Epidermal melanocyte (primary cell): Measurements from ENCODE around the gene PDE10A.
"Not testable (repeated sequence)": the region's sequence is repeated elsewhere in the genome, so short reads cannot be mapped to it uniquely, and the experiment has no call there.

ENCODE experiments used
- DNase-seq: peaks from one replicate; pipeline ENCODE4 v3.0.0; 2011; ENCODE audit warnings: low spot score; ENCODE audit not compliant: insufficient read length

Gene PDE10A

DNA sequence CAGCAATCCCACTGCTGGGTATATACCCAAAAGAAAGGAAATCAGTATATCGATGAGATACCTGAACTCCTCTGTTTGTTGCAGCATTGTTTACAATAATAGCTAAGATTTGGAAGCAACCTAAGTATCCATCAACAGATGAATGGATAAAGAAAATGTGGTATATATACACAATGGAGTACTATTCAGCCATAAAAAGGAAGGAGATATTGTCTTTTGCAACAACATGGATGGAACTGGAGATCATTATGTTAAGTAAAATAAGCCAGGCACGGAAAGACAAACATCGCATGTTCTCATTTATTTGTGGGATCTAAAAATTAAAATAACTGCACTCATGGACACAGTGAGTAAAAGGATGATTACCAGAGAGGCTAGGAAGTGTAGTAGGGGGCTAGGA lies 108.4 kb downstream of the PDE10A start:
- DNase-seq: not testable (repeated sequence)

DNA sequence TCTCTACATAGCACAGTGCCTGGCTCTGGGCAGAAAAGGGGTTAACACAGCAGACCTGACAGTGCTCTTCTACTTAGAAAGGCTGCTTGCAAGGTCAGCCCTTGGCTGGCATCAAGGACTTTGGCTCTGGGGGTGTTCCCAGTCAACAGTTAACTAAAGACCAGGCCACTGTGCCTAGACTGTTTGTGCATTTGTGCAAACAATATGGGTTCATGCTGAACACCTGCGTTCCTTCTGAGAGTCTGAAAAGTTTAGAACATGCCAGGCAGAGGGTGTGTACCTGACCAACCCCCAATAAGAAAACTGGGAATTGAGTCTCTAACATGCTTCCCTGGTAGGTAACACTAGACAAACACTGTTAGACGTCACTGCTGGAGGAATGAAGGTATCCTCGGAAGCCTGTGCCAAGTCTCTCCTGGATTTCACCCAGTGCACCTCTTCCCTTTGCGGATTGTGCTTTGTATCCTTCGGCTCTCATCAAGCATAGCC lies 110.7 kb downstream of the PDE10A start:
- no peak for DNase-seq

DNA sequence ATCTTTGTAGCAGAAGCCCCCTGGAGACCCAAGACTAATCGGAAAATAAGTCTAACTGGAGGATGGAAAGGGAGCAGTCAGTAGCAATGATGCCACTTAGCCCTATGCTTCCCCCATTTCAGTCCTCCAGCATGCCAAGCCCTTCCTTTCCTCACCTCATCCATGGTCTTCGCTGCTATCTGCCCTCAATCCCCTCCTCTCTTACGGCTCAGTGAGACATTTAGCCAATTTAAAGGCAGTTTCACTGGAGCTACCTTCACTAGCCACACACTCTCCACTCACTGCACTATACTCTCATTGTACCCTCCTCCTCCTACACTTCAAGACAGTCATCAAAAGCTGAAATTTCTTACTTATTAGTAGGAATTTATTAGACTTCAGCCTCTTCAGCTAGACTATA lies 111.2 kb downstream of the PDE10A start:
- DNase-seq: no peak

DNA sequence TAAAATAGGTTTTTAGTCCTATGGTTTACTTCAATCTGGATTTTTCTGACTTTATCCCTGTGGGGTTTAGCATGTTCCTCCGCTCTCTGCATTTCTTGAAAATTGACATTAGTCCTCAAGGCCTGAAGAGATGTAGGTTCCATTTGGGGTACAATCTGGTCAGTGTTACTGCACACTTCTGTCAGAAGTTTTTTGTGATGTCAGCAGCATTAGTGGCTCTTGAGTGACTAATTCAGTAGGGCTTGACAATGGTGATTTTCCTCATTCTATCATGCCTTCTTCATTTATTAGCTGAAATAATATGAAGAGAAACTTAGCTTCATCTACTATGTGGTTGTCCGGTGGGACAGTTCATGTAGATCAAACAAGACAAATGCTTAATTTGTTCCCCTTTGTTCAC lies 114.6 kb downstream of the PDE10A start:
- DNase-seq: no peak

DNA sequence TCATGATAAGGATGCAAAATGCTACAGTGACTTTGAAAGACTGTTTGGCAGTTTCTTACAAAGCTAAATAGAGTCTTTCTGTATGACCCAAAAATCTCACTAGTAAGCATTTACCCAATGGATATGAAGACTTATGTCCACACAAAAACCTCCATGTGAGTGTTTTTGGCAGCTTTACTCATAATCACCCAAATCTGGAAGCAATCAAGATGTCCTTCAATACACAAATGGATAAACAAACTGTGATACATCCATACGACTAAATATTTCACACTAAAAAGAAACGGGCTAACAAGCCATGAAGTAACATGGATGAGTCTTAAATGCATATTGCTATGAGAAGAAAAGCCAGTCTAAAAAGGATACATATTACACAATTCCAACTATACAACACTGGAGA lies 117.2 kb downstream of the PDE10A start:
- no peak for DNase-seq

DNA sequence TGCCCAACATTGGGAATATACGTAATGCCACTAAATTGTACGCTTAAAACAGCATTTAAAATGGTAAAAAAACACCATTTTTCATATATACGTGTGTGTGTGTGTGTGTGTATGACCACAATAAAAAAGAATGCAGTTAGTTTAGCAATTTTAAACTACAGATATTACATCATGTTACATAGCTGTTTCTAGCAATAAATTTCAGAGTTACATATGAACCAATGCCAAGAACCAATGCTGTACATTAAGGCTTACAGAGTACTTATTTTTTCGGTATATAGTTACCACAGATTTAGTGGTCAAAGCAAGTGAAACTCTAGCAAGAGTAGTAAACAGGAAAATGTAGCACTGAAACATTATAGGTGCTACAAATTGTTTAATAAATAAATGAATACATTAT lies 119.3 kb downstream of the PDE10A start:
- no peak for DNase-seq

DNA sequence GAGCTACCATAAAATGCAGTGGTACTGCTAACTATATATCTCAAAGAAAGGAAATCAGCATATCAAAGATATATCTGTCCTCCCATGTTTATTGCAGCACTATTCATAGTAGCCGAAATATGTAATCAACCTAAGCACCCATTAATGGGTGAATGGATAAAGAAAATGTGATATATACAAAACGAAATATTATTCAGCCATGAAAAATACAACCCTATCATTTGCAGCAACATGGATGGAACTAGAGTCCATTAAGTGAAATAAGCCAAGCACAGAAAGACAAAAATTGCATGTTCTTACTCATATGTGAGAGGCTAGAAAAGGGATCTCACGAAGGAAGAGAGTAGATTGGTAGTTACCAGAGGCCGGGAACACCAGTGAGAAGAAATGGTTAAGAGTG lies 126.1 kb downstream of the PDE10A start:
- no peak for DNase-seq

DNA sequence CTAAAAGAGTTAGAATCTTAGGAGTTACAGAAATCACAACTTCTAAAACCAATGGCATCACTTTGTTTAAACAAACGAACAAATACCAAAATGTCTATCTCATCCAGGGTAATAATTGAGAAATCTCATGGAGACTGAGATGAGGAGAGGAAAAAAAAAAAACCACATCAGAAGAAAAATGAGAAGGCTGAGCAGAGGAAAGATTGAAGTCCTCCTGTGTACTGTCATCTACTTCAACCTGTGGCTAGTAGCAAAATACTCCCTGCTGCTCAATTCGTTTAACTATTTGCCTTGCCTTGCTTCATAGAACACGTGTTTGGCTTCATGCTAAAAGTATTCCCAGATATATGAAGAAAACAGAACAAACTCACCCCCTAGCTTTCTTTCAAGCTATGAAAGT lies 143.7 kb downstream of the PDE10A start:
- no peak for DNase-seq

DNA sequence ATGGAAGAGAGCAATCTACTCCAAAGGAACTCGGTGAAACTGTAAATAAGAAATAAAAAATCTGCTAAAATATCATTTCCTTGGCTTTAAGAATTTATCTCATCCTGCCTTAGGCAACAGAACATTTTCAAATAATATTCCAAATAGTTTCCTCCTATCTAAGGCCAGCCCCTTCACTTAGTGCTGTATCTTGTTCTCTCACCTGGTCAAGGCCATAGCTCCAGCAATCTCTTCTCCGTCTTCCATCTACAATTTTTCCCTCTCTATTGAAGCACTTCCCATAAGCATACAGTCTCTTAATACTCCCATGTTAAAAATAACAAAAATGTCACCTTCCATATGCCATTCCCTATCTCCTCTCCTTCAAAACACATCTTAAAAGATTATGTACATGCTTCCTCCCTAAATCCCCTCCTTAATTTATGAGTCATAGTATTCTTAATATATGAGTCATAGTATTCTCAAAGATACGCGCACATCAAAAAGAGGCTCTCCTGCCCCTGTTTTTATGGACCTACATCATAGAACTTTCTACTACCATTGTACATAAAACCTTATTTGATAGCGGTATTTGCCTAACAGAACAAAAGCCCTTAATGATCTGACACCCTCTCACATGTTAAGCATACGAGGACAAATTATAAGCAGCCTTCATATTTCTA lies 146.9 kb downstream of the PDE10A start:
- no peak for DNase-seq

DNA sequence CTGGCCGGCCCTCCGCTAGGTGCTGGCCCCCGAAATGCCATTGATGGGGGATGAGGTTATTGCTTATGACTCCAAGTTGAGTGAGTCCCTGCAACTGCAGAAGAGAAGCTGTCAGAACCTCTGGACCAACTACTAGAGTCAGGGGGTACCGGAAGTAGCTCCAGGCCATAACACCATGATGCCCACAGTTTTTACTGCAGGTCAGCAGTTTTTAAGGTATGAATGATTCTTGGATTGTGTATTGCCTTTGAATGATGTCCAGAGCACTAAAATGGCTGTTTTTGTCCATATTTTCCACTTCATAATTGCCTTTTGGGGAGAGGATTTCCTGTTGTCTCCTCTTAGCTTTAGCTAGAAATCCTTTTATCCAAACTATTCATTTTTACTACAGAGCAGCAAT lies 148.4 kb downstream of the PDE10A start:
- no peak for DNase-seq

DNA sequence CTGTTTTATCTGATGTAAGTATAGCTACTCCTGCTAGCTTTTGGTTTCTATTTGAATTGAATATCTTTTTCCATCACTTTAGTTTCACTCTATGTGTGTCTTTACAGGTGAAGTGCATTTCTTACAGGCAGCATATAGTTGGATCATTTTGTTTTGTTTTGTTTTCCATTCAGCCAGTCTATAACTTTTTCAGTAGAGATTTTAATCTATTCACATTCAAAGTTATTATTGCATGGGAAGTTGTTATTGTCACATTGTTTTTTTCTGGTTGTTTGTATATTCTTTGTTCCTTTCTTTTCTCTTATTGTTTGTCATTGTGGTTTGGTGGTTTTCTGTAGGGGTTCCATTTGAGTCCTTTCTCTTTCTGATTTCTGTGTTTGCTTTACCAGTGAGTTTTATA lies 151.2 kb downstream of the PDE10A start:
- DNase-seq: no peak

DNA sequence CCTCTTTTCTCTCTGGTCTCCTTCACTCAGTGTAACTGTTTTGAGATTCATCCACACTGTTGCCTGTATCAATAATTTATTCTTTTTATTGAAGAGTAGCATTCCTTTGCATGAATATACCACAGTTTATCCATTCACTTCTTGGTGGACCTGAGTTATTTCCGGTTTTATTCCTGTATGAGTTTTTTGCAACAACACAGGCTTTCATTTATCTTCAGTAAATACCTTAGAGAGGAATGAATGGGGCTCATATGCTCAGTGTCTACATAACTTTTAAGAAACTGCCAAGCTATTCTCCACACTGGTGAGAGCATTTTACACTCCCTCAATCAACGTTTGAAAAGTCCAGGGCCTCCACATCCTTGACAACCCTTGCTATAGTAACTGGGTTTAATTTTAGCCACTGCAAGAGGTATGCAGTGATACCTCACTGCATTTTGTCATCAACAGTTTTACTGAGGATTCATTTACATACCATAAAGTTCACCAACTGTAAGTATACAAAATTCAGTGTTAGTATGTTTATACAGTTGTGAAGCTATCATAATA lies 154.6 kb downstream of the PDE10A start:
- no peak for DNase-seq

DNA sequence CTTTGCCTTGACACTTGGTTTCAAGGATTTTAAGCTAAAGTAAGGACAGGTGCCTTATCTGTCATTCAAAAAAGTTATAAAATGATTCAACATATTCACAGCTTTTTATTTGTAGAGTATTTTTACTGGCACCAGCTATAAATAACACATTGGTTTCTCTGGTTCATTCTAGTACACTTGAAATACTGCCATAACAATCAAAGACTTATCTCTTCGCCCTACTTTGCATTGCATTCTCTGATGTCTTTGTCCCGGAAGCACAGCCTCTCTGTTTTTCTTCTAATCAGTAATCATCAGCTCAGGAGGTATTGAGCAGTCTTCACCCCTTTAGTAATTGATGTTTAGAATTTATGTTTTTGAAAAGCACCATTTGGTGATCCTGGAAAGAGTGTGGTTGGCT lies 156.4 kb downstream of the PDE10A start:
- no peak for DNase-seq

DNA sequence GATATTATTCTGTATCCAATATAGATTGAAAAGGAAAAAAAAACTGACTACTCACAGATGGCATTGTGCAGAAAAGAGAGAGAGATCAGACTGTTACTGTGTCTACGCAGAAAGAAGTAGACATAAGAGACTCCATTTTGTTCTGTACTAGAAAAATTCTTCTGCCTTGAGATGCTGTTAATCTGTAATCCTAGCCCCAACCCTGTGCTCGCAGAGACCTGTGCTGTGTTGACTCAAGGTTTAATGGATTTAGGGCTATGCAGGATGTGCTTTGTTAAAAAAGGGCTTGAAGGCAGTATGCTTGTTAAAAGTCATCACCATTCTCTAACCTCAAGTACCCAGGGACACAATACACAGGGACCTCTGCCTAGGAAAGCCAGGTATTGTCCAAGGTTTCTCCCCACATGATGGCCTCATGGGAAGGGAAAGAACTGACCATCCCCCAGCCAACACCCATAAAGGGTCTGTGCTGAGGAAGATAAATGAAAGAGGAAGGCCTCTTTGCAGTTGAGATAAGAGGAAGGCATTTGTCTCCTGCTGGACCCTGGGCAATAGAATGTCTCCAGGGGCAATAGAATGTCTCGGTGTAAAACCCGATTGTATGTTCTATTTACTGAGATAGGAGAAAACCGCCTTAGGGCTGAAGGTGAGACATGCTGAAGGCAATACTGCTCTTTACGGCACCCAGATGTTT lies 162.7 kb downstream of the PDE10A start:
- DNase-seq: not testable (repeated sequence)

DNA sequence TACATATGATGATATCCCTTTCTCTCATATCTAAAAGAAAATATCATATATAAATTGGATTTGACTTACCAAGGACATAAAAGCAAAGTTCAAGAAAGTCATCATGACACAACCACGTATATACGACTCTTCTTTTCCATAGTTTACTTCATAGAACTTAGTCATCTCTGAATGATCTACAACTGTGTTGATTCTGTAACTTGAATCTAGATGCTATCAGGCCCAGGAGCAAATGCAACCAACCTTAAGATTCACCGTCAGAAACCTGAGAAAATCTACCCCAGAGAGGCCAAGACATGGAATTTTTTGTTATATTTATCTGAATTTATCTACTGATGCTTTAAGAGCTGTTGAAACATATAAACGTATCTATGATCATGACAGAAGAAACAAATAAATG lies 165.6 kb downstream of the PDE10A start:
- DNase-seq: no peak

DNA sequence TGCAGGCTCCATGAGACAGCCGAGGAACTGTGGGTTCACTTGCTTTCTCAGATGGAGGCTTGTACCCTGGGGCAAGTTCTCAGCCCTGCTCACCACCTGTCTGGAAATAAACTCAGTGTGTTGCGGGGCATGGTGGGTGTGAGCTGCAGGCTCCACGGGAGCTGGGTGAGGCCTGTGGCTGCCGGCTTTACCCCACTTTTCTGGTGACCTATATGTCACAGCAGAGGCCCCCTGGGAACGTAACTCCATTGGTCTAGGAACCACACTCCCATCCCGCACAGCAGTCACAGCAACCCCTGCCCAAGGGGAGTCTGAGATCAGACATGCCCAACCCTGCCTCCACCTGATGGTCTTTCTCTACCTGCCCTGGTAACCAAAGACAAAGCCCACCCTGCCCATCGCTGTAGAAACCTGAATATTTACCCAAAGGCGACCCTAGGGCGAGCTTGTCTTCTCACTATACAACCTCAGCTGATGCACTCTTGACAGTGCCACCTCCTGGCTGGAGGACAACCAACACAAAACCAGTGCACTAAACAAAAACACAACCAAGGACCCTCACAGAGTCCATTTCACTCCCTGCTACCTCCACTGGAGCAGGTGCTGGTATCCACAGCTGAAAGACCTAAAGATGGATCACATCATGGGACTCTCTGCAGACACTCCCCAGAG lies 174.3 kb downstream of the PDE10A start:
- no peak for DNase-seq

DNA sequence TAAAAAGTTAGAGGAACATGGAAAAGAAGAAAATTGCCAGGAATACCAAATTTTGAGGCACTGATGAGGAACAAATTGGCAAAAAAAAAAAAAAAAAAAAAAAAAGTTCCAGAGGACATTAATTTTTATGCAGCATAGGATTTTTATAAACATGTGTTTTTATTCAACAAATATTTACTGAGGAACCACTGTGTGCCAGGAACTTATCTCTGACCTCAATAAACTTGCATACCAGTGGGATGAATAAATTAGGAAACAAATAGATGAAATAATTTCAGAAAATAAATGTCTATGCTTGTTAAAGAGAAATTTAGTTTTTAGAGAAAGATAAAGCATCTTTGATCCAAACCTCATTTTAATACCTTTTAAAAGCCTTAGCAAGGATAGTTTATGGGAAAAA lies 175.1 kb downstream of the PDE10A start:
- no peak for DNase-seq

DNA sequence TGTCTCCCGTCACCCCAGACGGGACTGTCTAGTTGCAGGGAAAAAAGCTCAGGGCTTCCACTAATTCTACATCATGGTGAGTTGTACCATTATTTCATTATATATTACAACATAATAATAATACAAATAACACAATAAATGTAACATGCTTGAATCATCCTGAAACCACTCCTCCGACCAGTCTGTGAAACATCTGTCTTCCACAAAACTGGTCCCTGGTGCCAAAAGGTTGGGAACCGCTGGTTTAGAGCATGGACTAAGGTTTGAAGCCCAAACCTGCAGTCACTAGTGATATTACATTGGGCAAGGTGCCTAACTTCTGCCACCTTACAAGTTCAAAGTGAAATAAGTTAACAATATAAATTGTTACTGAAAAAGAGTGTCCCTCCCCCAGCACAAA lies 175.7 kb downstream of the PDE10A start:
- no peak for DNase-seq

DNA sequence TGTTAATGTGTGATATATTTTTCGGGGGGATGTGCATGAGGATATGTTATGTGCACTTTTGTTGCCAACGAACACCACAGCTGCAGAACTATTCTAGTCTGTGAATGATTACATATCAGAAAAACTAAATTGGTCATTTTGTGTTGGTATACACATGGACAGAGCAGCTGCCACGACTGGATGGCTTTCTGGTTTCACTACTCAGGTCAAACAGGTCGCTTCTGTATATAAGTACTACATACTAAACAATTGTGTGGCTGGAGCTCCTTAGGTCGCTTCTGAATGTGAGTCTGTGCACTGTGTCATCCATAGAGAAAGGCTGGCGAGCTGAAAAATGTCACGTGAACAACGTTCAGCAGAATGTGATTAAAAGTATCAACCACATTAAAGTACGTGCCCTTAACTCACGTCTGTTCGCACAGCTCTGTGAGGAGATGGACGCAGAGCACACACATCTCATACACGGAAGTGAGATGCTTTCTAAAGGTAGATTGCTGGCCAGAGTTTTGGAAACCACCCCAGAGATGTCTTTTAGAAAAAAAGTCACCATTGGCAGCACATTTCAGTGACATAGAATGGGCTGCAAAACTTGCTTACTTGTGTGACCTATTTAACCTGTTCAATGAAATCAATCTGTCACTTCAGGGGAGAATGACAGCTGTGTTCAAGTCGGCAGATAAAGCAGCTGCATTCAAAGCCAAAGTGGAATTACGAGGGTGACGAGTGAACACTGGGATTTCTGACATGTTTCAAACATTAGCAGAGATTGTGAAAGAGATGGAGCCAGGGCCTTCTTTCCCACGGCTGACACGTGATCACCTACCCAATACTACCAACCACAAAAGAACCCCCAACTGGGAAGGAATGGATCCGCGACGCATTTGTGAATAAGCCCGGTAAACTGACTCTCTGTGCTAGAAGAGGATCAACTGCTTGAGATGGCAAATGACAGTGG lies 176.6 kb downstream of the PDE10A start:
- DNase-seq: no peak

DNA sequence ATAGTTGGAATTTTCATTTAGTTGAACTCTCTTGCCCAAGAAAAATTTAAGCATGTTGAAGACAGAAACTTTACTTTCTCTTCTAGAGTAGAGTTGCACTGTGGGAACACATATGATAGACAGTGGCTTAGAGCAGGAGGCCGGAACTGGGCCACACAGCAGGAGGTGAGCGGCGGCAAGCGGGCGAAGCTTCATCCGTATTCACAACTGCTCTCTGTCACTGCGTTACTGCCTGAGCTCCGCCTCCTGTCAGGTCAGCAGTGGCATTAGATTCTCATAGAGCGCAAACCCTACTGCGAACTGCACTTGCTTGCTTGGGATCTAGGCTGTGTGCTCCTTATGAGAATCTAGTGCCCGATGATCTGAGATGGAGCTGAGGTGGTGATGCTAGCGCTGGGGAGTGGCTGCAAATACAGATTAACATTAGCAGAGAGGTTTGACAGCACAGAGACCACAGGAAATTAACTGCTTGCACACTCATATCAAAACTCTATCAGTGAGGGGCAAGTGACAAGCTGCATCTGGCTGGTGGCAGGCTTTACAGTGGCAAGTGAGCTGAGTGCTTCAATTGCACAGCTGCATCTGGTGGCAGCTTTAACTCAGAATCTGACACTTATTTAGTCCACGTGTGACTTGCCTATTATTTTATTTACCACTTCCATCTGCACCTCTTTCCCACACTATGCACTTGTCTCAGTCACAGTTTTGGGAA lies 178.7 kb downstream of the PDE10A start:
- no peak for DNase-seq

DNA sequence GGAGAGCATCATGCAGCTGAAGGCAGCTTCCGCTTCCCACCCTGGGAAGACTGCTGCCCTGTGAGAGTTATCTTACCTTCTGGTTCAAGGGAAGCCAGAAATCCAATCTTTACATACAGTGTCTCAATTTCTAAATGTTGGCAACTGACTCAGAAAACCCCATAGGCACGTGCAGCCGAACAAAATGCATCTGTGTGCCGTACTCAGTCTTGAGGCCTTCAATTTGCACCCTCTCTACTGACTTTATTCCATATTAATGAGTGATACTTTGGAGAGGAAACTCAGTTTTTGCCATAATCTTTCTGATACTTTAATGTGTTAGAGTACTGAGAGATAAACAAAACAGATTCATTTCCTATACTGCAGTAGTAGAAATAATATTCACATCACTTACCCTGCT lies 181.1 kb downstream of the PDE10A start:
- no peak for DNase-seq
